Memory B cell (primary cell): ENCODE data around the gene RAB36.

Experiments
- ATAC-seq: fragments of 150-1000 bp; cut with Tn5 transposase; 2 replicates; pipeline ENCODE4 v1.10.0; 2021; ENCODE audit warnings: low read depth, mild to moderate bottlenecking, moderate library complexity
- DNase-seq, 2 donors: peaks; one replicate each; pipeline ENCODE4 v3.0.0; 2022; ENCODE audit warnings: low spot score in 2 of 2
- H3K27ac Mint-ChIP-seq: one replicate; pipeline ENCODE4 v1.8.0; 2022; ENCODE audit warnings: mild to moderate bottlenecking, moderate library complexity, mixed read lengths
- H3K27me3 Mint-ChIP-seq: one replicate; pipeline ENCODE4 v1.8.0; 2022; ENCODE audit warnings: mixed read lengths
- H3K36me3 Mint-ChIP-seq: one replicate; pipeline ENCODE4 v1.8.0; 2022; ENCODE audit warnings: mild to moderate bottlenecking, mixed read lengths
- H3K4me1 Mint-ChIP-seq: one replicate; pipeline ENCODE4 v1.8.0; 2022; ENCODE audit warnings: mixed read lengths
- H3K4me3 Mint-ChIP-seq: one replicate; pipeline ENCODE4 v1.8.0; 2022; ENCODE audit warnings: mild to moderate bottlenecking, moderate library complexity, mixed read lengths
- H3K9me3 Mint-ChIP-seq: one replicate; pipeline ENCODE4 v1.8.0; 2022; ENCODE audit warnings: mixed read lengths

Gene RAB36

DNA sequence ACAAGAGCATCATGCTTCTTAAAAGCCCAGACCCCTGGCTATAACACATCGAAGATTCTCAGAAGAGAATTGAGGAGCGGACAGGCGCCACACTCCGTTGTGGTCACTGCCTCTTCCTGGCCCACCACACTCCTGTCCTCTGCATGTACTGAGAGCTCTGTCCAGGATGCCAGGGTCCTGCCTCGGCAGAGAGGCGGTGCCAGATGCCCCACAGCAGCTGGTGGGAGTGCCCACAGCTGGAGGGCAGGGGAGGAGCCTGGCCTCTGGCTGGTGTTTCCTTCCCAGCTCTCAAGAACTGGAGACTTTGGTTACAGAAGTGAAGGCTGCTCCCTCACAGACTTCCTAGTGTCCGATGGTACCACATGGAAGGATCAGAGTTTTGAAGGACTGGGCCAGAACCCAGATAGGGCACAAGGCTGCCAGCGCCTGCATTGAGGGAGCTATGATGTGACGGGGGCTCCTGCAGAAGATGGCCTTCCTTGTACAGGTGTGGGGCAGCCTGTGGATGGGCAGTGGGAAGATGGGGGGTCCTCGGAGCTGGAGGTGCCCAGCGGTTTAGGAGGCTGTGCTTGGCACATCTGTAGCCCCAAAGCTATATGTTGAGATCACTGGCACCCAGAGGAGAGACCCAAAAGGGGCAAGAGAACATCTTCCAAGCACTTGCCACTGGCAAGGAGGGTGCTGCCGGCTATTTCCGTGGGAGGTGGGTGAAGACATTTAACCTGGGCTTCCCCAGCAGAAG, 22.9 kb upstream of the RAB36 start:
- no peak overlapping the region for H3K4me3 Mint-ChIP-seq
- peaks cover 5% of the 10 kb centered on the region for H3K4me1 Mint-ChIP-seq
- H3K27ac Mint-ChIP-seq = no peak overlapping the region
- H3K27me3 Mint-ChIP-seq = no peaks in the 10 kb centered on the region
- no peaks in the 10 kb centered on the region for H3K9me3 Mint-ChIP-seq
- H3K36me3 Mint-ChIP-seq = no peaks in the 10 kb centered on the region
- no peak for ATAC-seq
- no peak for DNase-seq

- ATAC-seq (no peak), DNase-seq (no peak)
- Mint-ChIP-seq H3K36me3 (no peaks in the 10 kb centered on the region), H3K27me3 (no peaks in the 10 kb centered on the region), H3K27ac (no peak overlapping the region), H3K4me1 (peaks cover 6% of the 10 kb centered on the region), H3K4me3 (no peak overlapping the region), H3K9me3 (no peaks in the 10 kb centered on the region)
Measured at GRCh38 chr22:23122992-23123803, 22.1 kb upstream of the RAB36 start.

DNA sequence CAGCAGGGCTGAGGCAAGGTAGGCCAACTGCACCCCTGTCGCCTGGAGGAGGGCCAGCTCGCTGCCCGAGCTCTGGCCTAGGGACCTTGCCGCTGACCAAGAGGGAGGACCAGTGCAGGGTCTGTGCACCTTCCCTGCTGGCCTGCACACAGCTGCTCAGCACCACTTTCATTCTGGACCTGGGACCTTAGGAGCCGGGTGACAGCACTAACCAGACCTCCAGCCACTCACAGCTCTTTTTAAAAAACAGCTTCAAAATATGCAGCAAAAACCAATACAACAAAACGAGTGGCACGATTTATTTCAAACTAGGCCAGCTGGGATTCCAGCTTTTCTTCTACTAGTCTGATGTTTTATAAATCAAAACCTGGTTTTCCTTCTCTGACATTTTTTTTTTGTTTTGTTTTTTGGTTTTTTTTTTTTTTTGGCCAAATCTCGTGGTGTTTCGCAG, 21.4 kb upstream of the RAB36 start:
- Mint-ChIP-seq H3K27ac (no peak overlapping the region), H3K27me3 (no peaks in the 10 kb centered on the region), H3K4me3 (no peak overlapping the region), H3K4me1 (peaks cover 10% of the 10 kb centered on the region), H3K36me3 (no peaks in the 10 kb centered on the region), H3K9me3 (no peaks in the 10 kb centered on the region)
- DNase-seq (no peak), ATAC-seq (no peak)

GRCh38 chr22:23124611-23125511, 20.4 kb upstream of the RAB36 start:
- Mint-ChIP-seq H3K4me1 (peaks cover 5% of the 10 kb centered on the region), H3K4me3 (no peak overlapping the region), H3K27me3 (no peaks in the 10 kb centered on the region), H3K27ac (no peak overlapping the region), H3K9me3 (no peaks in the 10 kb centered on the region), H3K36me3 (no peaks in the 10 kb centered on the region)
- DNase-seq (no peak), ATAC-seq (no peak)

GRCh38 chr22:23125512-23126103, 19.7 kb upstream of the RAB36 start:
- H3K36me3 Mint-ChIP-seq = no peaks in the 10 kb centered on the region
- ATAC-seq (no peak), DNase-seq (no peak)
- H3K9me3 Mint-ChIP-seq = no peaks in the 10 kb centered on the region
- H3K4me1 Mint-ChIP-seq = peaks cover 5% of the 10 kb centered on the region
- no peaks in the 10 kb centered on the region for H3K27me3 Mint-ChIP-seq
- H3K27ac Mint-ChIP-seq = no peak overlapping the region
- H3K4me3 Mint-ChIP-seq = no peak overlapping the region

GRCh38 chr22:23126165-23127054, 18.9 kb upstream of the RAB36 start:
- no peak overlapping the region for H3K27ac Mint-ChIP-seq
- H3K9me3 Mint-ChIP-seq = no peaks in the 10 kb centered on the region
- peaks cover 5% of the 10 kb centered on the region for H3K4me1 Mint-ChIP-seq

DNA sequence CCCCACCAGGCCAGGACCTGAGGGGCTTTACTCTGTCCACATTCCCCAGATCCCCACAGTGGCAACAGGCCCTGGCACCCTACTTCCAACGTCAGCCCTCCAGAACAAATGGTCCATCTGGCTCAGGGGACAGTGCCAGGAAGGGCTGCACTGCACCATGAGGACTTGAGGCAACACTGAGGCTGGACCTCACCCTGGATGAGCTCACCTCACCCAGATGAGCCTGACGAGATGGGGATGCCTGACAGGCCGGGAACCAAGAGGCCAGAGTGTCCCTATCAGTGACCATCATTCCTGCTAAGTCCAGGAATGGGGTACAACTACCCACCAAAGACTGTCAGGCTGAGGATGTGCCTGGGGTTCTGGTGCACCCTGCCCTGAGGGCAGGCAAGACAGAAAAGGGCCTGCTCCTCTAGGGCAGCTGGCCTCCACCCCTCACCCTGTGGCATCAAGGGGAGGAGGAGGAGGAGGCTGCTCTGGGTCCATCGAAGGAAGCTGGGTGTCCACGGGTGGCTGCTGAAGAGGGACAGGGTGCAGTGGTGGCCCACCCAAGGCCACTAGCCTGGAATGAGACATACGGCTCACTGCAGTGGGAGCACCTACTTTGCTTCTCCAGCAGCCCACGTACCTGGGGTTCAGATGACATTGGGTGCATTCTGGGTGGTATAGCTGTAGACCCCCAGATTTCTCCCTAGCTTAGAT, 18.1 kb upstream of the RAB36 start:
- H3K27me3 Mint-ChIP-seq = no peaks in the 10 kb centered on the region
- H3K4me1 Mint-ChIP-seq = peaks cover 5% of the 10 kb centered on the region
- H3K9me3 Mint-ChIP-seq = no peaks in the 10 kb centered on the region
- DNase-seq = no peak
- H3K27ac Mint-ChIP-seq = no peak overlapping the region
- H3K4me3 Mint-ChIP-seq = no peak overlapping the region
- H3K36me3 Mint-ChIP-seq = no peaks in the 10 kb centered on the region
- no peak for ATAC-seq

More at GRCh38 chr22:23126165-23127054, 18.9 kb upstream of the RAB36 start:
- H3K27me3 Mint-ChIP-seq = no peaks in the 10 kb centered on the region
- H3K36me3 Mint-ChIP-seq = no peaks in the 10 kb centered on the region
- no peak overlapping the region for H3K4me3 Mint-ChIP-seq
- no peak for ATAC-seq
- no peak for DNase-seq

GRCh38 chr22:23127788-23128187, 17.5 kb upstream of the RAB36 start:
- Mint-ChIP-seq H3K9me3 (no peaks in the 10 kb centered on the region), H3K4me1 (peaks cover 5% of the 10 kb centered on the region), H3K36me3 (no peaks in the 10 kb centered on the region), H3K27me3 (no peaks in the 10 kb centered on the region), H3K27ac (no peak overlapping the region), H3K4me3 (no peak overlapping the region)
- DNase-seq = no peak
- no peak for ATAC-seq

- Mint-ChIP-seq H3K9me3 (no peaks in the 10 kb centered on the region), H3K27me3 (no peaks in the 10 kb centered on the region), H3K36me3 (no peaks in the 10 kb centered on the region), H3K4me1 (peaks cover 5% of the 10 kb centered on the region), H3K4me3 (no peak overlapping the region), H3K27ac (no peak overlapping the region)
- ATAC-seq (peak; percentile 96), DNase-seq (peak; percentile 76 to 88)
Measured at GRCh38 chr22:23128269-23129108, 16.8 kb upstream of the RAB36 start.

GRCh38 chr22:23129149-23129548, 16.1 kb upstream of the RAB36 start:
- no peaks in the 10 kb centered on the region for H3K9me3 Mint-ChIP-seq
- no peak overlapping the region for H3K27ac Mint-ChIP-seq
- H3K4me3 Mint-ChIP-seq = no peak overlapping the region

GRCh38 chr22:23130697-23131096, 14.6 kb upstream of the RAB36 start:
- no peak for DNase-seq
- H3K4me3 Mint-ChIP-seq = no peak overlapping the region
- H3K36me3 Mint-ChIP-seq = no peaks in the 10 kb centered on the region
- H3K27me3 Mint-ChIP-seq = no peaks in the 10 kb centered on the region
- H3K9me3 Mint-ChIP-seq = no peaks in the 10 kb centered on the region
- no peak overlapping the region for H3K27ac Mint-ChIP-seq
- peaks cover 5% of the 10 kb centered on the region for H3K4me1 Mint-ChIP-seq
- no peak for ATAC-seq

More at GRCh38 chr22:23129149-23129548, 16.1 kb upstream of the RAB36 start:
- H3K27me3 Mint-ChIP-seq = no peaks in the 10 kb centered on the region
- H3K36me3 Mint-ChIP-seq = no peaks in the 10 kb centered on the region
- ATAC-seq (no peak), DNase-seq (no peak)
- peaks cover 5% of the 10 kb centered on the region for H3K4me1 Mint-ChIP-seq

DNA sequence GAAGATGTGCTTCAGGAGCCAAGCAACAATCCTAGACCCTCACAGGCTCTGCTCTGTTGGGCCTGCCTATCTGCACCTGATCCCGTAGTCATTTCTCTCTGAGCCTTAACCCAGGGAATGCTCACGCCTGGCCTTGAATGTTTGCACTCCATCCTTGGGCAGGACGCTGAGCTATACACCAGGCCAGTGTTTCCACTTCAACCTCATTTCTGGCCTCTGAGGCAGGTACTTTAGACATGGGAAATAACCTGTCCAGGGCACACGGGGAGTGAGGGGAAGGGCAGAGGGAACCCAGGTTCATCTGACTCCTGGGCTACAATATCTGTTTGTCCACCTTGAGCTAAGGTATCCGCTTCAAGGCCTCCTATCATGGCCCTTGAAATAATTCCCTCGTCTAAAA, 13.3 kb upstream of the RAB36 start:
- no peak for DNase-seq
- Mint-ChIP-seq H3K27ac (no peak overlapping the region), H3K4me1 (peaks cover 10% of the 10 kb centered on the region), H3K9me3 (no peaks in the 10 kb centered on the region), H3K36me3 (no peaks in the 10 kb centered on the region), H3K27me3 (no peaks in the 10 kb centered on the region), H3K4me3 (no peak overlapping the region)
- no peak for ATAC-seq
